NCI-H1436 (cell line): ENCODE data around the gene PGP.
A peak's percentile ranks its signal among the peaks of the same experiment; 100 is the strongest.

Source experiments
- DNase-seq: peaks from one replicate; lab custom pipeline; 2025; lab: John Stamatoyannopoulos, UW

The PGP gene

DNA sequence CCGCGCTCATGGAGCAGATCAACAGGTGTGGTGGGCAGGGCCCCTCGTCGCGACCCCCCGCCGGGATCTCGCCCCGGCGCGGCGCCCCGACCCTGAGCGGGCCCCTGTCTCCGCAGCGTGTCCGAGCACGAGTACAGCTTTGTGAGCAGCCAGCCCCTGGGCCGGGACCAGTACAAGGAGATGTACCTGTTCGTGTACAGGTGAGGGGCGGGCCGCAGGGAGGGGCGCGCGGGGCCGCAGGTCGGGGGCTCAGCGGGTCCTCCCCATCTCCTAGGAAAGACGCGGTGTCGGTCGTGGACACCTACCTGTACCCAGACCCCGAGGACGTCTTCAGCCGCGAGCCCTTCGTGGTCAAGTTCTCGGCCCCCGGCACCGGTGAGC, 22.5 kb upstream of the PGP start:
- no peak for DNase-seq

DNA sequence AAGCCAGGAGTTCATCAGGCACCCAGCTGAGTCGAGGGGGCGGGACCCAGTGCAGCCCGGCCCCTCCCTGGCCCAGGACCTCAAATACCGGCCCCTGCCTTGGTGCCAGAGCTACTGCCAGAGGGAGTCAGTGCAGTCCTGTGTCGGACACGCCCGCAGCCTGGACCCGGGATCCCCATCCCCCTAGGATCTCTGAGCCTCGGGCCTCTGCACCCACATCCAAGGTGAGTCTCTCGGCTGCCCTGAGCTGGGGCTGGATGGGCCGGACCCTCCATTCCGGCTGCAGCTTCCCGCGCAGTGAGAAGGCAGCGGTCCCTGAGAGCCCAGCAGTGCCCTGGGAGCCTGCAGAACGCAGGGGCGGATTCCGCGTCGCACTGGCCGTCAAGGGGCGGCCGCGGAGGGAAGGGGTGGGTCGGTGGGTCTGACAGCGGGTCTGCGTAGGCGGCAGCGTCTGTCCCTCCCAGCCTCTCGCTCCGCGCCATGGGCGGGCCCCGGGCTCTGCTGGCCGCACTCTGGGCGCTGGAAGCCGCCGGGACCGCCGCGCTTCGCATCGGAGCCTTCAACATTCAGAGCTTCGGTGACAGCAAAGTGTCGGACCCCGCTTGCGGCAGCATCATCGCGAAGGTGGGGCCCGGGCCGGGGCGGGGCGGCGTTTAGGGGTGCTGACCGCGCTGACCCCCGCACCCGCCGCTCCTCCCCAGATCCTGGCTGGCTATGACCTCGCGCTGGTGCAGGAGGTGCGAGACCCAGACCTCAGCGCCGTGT, 21.9 kb upstream of the PGP start, which contains the start of gene DNASE1L2:
DNASE1L2 (plus strand) TSS at position 108 of the 765 bp plus-strand sequence; CDS start at position 481, 373 bp downstream.
- DNase-seq = no peak

- no peak for DNase-seq
Measured at GRCh38 chr16:2235695-2236336, 21.2 kb upstream of the PGP start.

GRCh38 chr16:2235234-2235651, 20.6 kb upstream of the PGP start:
- DNase-seq = no peak

GRCh38 chr16:2234813-2235170, 20.2 kb upstream of the PGP start:
- no peak for DNase-seq

GRCh38 chr16:2233872-2234812, 19.5 kb upstream of the PGP start:
- DNase-seq = no peak

DNA sequence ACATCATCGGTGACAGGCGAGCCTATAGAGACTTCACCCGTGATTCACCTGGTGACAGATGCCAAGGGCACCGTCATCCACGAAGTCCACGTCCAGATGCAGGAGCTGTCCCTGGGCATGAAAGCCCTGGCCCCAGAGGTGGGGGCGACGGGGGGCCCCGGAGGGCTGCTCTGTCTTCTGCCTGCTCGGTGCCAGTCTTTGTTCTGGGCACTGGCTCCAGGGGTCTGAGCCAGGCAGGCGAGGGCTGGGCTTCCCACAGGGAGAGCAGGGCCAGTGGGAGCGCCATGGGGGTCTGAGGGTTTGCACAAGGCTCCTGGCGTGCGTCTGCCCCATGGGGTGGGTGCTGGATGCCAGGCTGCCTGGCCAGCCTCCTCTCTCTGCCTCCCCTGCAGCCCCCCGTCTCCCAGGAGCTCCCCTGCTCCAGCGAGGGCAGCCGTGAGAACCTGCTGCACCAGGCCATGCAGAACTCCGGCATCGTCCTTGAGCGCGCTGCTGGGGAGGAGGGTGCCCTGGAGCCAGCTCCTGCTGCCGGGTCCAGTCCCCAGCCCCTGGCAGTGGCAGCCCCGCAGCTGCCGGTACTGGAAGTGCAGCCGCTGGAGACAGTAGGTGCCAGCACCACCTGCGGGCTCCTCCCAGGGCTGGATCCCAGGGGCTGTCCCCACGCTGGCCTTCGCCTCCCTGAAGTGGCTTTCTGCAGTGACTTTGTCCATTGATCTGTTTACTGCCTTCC, 18.6 kb upstream of the PGP start:
- no peak for DNase-seq

- no peak for DNase-seq
Measured at GRCh38 chr16:2232094-2232990, 17.7 kb upstream of the PGP start.

- DNase-seq = no peak
Measured at GRCh38 chr16:2231016-2231931, 16.6 kb upstream of the PGP start.

GRCh38 chr16:2230376-2230775, 15.7 kb upstream of the PGP start:
- no peak for DNase-seq

DNA sequence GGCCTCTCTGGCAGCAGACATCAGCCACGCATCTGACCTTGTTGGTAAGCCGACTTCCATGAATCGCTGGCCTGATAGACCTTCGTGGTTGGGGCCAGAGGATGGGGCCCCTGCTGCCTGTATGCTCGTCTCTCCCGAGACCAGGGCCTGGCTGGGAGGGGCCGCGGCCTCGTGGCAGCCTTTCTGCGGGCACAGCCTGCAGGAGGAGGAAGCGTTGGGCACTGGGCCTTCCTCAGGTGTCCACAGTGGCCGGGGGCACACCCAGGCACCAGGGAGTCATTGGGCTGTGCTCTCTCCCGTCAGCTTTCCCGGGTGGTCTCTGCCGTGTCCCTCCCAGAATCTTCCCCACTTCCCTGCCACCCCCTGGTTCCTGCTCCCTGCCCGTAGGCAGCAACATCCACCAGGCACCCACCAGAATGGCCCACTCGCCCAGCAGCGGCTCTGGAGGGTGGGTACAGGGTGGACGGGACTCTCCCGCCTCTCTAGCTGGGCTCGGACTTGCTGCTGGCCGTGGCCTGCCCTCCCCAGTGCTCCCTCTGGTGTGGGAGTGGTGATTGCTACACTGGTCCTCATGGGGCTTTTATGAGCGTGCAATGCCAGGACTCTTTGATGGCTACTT, 15.1 kb upstream of the PGP start:
- DNase-seq = no peak

- no peak for DNase-seq
Measured at GRCh38 chr16:2229091-2229490, 14.5 kb upstream of the PGP start.

- DNase-seq = no peak
Measured at GRCh38 chr16:2228161-2228824, 13.7 kb upstream of the PGP start.

- no peak for DNase-seq
Measured at GRCh38 chr16:2226918-2227317, 12.3 kb upstream of the PGP start.

GRCh38 chr16:2226245-2226793, 11.7 kb upstream of the PGP start:
- DNase-seq = no peak

DNA sequence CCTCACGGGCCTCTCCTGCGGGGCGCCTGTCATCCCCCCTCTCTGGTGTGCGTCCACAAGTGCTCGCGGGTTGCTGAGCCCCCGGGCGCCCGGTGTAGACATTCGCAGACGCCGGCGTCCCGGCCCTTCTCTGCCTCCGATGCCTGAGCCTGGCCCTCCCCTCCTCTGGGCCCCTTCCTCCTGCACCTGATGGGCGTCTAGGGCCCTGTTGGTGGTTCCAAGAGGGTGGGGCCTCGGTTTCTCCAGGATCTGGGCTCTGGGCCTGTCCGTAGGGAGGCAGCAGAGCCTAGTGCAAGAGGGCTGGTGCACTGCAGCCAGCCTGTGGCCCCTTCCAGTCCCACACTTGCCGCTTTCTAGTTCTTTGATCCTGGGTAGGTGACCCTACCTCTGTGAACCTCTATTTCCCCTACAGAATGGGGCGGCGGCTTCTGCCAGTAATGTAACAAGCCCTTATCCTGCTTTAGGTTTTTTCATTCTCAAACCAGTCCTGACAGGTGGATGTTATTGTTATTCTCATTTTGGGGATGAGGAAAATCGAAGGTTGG, 9.4 kb upstream of the PGP start:
- no peak for DNase-seq

DNA sequence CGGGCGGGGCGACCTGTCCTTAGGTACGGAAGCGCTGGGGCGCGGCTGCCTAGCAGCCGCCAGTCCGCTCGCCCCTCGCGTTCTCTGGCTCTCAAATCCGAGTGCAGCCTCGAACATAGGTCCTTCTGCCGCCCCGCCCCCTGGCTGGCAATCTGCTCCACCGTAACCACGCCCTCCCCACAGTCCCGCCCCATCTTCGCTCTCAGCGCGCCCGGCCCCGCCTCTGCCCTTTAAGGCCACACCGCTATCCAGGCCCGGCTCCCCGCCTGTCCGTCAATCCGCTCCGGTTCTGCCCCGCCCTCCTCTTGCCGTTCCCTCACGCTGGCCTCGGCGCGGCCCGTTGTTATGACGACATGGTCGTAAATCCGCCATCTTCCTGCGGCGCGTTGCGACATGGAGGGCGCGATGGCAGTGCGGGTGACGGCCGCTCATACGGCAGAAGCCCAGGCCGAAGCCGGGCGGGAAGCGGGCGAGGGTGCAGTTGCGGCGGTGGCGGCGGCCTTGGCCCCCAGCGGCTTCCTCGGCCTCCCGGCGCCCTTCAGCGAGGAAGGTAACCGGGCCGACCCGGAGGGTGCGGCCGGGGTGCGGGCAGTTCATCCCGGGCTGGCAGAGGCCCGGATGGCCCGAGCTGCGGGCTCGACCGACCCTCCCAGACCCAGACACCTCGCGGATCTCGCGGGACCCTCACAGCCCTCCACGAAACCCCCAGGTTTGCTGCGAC, 8.7 kb upstream of the PGP start, which contains the start of gene E4F1:
E4F1 (plus strand) TSS at position 371 of the 721 bp plus-strand sequence; CDS start at position 394, 23 bp downstream.
- DNase-seq = peak; percentile 99
